Measurements from ENCODE around the gene IRAK1.

- TF ChIP-seq CTCF (IDR thresholded peaks at IDR 0.05): no peak
- no peak for TF ChIP-seq ZFX (IDR thresholded peaks at IDR 0.05; ENCODE audit: borderline replicate concordance)
These were observed 40.1 kb upstream of the IRAK1 start for GRCh38 chrX:154059729-154060245.

All from 22Rv1 (cell line).